K562 (cell line): Measurements from ENCODE around the gene PUSL1.

Experiments used
- GABPA ChIP-seq: fragments of 200-800 bp; sonication (Bioruptor generic); conservative IDR thresholded peaks from 2 replicates; pipeline ENCODE4 v1.6.1; 2016; ENCODE audit warnings: low read depth, missing genetic modification characterization, missing compliant biosample characterization
- SMAD1 ChIP-seq: fragments of 150-350 bp; IDR thresholded peaks from 2 replicates; pipeline ENCODE4 v1.6.1; 2014; ENCODE audit warnings: low read length, low read depth; ENCODE audit not compliant: partially characterized antibody
- TF ChIP-seq, protein P1 (sequence below): conservative IDR thresholded peaks from 2 replicates; pipeline ENCODE4 v1.6.1; 2011; ENCODE audit warnings: low read depth, mild to moderate bottlenecking, low read length; ENCODE audit not compliant: control insufficient read depth

DNA sequence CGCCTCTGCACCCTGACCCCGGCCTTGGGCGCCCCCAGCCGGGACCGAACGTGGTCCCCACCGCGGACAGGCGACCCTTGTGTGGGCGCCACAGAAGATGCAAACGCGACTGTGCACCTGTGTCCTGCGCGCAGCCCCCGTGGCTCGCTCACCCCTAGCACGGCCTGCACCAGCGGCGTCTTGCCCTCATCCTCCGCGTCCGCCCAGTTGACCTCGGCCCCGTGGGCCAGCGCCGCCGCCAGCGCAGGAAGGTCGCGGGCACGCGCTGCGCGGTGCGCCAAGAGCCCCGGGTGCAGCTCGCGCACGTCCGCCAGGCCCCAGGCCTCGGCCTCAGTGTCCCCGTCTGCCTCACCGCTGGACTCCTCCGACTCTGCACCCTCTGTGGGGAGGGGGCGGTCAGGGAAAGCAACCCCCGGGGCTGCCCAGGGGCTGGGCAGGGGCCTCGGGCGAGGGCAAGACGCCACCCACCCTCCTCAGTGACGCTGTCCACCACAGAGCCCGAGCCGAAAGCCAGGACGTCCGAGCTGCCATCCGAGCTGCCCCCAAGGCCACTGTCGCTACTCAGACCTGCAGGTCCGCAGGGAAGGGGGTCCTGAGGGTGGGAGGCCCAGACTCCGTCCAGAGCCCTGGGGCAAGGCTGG lies 14.0 kb upstream of the PUSL1 start:
- TF ChIP-seq, protein P1, sequence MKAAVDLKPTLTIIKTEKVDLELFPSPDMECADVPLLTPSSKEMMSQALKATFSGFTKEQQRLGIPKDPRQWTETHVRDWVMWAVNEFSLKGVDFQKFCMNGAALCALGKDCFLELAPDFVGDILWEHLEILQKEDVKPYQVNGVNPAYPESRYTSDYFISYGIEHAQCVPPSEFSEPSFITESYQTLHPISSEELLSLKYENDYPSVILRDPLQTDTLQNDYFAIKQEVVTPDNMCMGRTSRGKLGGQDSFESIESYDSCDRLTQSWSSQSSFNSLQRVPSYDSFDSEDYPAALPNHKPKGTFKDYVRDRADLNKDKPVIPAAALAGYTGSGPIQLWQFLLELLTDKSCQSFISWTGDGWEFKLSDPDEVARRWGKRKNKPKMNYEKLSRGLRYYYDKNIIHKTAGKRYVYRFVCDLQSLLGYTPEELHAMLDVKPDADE: no peak
- TF ChIP-seq SMAD1 (no peak), GABPA (tag) (no peak)
